MV-4-11 (cell line): ENCODE results near the gene ARHGAP10.

Experiments
- DNase-seq: peaks from one replicate; lab custom pipeline; 2025; lab: John Stamatoyannopoulos, UW

The ARHGAP10 gene

DNA sequence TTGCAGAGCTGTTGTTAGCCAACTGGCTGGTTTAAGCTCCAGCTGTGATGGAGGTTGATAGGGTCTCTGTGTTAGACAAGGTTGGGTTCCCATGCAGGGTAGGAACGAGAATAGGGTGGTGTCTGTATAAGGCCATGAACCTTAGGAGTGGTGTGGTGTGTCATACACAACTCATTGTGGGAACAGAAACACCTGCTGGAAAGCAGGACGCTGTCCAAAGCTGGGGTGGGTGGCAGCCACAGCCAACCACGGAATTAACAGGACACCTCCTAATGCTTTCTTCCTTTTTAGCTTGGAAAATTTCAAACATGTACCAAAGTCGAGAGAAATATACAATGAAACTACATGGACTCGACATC is 94.4 kb downstream of the ARHGAP10 start:
- no peak for DNase-seq

- peak; percentile 63 for DNase-seq
Measured at GRCh38 chr4:147828331-147828905, 96.5 kb downstream of the ARHGAP10 start.

DNA sequence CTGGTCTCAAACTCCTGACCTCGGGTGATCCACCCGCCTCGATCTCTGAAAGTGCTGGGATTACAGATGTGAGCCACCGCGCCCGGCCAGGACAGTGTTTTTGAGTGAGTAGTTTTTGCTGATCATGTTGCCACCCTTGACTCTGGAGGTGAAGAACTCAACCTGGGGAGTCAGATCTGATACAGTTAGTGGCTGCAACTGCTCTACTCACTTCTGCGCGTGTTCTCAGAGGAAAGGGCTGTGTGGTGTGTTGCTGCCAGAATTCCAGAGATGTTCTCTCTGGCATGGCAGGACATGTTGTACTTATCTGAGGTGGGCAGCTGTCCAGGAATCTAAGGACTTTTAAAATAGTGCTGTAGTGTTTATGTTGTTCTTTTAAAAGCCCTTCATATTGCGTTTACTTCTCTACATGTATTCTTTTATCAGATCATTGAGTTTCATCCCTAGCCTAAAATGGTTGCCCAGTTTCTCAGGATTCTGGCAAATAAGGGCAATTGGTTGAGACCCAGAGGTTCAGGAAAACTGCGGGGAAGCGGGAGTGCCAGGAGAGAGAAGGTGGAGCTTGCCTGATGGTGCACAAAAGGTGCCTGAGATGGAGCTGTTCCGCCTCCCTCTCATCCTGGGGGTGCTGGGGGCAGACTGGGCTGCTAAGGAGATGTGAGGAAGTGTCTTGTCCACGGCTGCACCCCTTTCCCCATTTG is 97.7 kb downstream of the ARHGAP10 start:
- DNase-seq = no peak

GRCh38 chr4:147830102-147830463 is 98.2 kb downstream of the ARHGAP10 start:
- DNase-seq = no peak

GRCh38 chr4:147830987-147831386 is 99.1 kb downstream of the ARHGAP10 start:
- no peak for DNase-seq

GRCh38 chr4:147831551-147832171 is 99.8 kb downstream of the ARHGAP10 start:
- peak; percentile 92 for DNase-seq

DNA sequence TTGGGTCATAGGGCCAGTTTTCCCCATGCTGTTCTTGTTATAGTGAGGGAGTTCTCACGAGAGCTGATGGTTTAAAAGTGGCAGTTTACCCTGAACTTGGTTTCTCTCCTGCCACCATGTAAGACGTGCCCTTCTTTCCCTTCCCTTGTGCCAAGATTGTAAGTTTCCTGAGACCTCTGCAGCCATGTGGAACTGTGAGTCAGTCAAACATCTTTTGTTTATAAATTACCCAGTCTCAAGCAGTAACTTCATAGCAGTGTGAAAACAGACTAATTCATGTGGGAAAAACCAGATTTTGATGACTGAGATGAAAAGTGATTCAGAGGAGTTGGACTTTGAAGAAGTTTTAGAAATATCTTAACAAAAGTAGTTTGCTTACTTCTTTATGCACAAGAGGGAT is 101.4 kb downstream of the ARHGAP10 start:
- no peak for DNase-seq

DNA sequence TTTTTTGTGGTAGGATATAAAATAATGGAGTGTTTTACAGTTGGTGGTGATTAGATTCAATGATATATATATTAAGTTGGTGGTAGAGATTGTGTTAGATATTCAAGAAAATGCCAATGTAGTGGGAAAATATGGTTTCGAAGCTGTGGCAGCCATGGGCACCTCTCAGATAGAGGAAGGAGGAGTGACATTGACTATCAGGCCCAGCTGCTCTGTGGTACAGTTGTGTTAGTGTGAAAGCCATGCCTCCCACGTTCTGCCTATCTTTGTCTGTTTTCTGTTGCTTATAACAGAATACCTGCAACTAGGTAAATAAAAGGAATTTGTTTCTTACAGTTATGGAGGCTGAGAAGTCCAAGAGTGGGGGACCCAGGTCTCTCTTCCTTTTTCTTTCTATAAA is 101.9 kb downstream of the ARHGAP10 start:
- no peak for DNase-seq

- no peak for DNase-seq
Measured at GRCh38 chr4:147834480-147834879, 102.6 kb downstream of the ARHGAP10 start.

DNA sequence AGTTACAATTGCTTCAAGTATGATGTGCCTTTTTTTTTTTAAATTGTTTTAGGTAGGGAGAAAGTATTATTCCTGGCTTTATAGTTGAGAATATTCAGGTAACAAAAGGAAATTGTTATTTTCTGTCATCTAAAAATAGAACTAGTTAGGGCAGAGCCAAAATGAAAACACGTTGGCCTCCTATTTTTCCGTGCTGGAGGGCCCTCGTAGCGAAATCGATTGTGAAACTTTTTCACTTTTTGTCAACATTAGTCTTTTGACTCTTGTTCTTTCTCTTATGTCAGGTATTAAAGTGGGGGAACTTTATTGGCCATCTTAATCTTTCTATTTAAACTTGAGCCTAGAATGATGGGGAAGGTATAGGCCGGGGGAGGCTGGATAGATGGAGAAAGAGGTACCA is 104.9 kb downstream of the ARHGAP10 start:
- DNase-seq = no peak

DNA sequence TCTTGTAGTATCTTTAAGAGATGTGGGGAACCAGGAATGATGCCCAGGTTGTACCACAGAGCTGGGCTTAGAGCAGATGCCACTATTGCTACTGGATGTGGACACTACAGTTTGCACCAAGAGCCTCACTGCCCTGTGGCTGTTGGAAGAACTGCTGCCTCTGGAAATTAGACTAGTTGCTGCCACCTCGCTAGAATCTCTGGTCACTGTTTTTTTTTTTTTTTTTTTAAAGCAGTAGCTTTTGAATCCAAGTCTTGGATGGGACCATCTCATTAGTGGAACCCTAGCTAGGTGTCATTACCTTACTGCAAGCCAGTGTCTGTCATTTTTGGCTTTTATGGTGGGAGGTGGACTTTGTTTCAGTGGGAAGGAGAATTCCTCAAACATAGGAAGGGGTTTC is 105.5 kb downstream of the ARHGAP10 start:
- peak; percentile 11 for DNase-seq

GRCh38 chr4:147837854-147838253 is 106.0 kb downstream of the ARHGAP10 start:
- no peak for DNase-seq

GRCh38 chr4:147839200-147839599 is 107.3 kb downstream of the ARHGAP10 start:
- DNase-seq = no peak

GRCh38 chr4:147839663-147840062 is 107.8 kb downstream of the ARHGAP10 start:
- peak; percentile 61 for DNase-seq

DNA sequence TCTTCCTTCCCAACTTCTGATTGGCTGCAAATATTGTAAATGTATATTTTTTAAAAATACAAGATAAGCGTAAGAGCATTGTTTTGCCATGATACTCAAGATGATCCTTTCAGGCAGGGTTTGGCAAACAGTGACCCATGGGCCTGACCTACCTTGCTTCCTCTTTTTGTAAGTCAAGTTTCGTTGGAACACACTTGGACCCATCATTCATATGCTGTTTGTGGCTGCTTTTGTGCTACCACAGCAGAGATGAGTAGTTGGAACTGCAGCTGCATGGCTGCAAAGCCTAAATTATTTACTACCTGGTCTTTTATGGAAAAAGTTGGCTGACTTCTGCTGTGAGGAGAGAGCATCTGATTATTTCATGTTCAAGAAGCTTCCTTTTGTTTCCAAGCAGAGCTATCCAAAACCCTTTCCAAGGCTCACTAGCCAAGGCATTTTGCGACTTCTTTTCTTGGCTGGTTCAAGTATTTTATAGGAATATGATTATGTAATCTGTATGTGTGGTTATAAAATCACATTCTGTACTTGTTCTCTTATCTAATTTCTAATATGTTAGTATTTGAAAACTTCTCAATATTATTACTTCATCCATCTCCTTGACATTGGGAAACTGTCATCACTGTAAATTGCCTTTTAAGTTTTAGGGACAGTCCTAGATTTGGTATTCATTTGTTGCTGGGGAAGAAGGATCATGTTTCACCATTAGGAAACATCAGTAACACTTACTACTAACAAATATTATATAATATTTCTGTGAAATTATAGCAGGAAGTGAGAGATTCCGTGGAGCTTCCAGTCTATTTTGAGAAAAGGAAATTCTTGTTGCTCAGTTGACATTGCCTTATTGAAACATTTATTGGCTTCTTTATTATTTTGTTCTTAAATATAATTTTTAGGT is 109.2 kb downstream of the ARHGAP10 start:
- peak; percentile 91 for DNase-seq

- DNase-seq = no peak
Measured at GRCh38 chr4:147842573-147842972, 110.7 kb downstream of the ARHGAP10 start.

GRCh38 chr4:147843162-147843561 is 111.3 kb downstream of the ARHGAP10 start:
- DNase-seq = no peak

- DNase-seq = no peak
Measured at GRCh38 chr4:147844781-147845180, 112.9 kb downstream of the ARHGAP10 start.

DNA sequence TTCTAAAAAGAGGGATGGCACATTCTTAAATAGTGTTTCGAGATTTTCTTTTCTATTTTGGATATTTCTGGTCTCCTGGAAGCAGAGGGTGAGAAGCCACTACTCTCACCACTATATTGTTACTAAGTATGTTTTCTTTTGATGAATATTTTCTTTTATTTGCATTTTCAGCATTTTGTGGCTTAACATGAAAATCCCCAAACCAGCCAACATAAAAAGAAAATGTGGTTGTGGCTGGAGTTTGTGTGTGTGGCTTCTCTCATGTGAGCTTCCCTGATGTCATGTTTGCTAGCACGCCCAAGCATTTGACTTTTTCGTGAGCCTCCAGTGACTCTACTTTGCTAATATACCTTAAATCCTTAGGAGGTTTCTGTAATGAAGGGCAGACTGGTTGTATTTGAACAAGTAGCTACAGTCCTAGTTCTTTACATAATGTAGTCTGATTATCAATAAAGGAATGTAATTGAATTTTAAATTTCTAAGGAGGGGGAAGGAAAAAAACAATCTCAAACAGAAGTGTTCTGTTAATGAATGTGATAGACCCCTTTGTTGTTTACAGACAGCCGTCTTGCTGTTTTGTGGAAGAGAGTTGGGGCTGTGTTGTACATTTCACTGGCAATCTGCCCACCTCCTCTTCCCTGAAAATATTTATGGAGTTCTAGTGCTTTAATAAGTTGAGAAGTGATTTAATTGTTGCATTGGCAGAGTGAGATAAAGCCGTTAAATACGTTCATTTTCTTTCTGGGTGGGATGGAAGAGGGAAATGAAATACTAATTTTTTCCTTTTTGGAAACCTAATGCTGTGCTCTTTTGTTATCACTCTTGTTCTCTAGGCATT is 114.6 kb downstream of the ARHGAP10 start:
- no peak for DNase-seq

DNA sequence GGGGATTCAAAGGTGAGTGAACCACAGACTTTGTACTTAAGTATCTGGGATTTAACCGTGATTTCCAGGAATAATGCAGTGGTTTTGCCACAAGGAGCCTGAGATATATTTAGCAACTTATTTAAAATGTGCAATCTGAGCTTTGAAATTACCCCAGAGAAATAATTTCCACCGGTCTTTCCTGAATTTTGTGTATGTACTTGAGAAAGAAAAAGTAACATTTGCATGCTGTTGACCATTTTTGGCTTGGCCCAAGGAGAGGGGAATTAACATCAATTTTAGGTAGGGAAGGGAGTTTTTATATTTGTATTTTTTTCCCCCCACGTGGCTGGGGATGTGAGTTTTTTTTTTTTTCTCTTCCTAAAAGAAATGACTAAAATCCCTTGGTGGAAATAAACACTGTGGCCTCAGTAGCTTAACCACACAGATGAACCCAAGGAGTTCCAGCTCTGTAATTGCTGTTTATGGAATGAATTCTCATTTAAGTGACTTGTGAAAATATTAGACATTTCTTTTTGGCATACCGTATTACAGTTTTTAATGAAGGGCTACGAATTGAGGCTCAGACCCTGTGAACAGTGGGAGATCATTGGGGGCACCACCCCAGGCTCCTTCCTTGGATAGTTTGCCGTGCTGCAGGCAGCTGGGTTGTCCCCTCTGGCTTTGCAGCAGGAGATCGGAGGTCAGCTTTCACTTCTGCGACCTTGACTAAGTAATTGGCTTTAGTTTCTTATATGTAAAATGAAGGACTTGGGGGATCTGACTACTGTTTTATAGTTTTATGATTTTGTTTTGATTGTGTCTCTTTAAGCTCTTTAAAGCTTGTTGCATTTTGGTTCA is 116.1 kb downstream of the ARHGAP10 start:
- no peak for DNase-seq

DNA sequence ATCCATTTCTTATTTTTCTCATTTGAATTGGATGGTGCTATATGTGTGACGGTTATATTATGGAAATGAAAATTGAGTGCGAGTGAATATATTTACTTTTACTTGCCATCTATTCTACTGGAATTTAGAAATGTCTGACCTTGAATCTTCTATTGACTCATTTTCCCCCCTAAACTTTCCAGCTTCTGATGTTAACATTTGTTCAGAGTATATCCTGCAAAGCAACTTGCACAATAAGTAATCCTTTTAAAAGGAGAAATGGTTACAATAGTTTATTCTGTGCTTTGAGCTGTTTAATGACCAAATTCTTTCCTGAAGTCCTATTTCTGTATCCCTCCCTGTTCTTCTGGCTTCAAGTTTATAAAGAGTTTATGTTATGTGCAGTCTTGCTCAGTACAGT is 116.7 kb downstream of the ARHGAP10 start:
- DNase-seq = no peak
